GM12873 (cell line): ENCODE results near the gene CUX1.

Source experiments
- CTCF ChIP-seq: IDR thresholded peaks from 2 replicates; pipeline ENCODE4 v1.5.1; 2012; ENCODE audit warnings: low read depth, mild to moderate bottlenecking, moderate library complexity, low read length, control low read depth; ENCODE audit not compliant: insufficient read depth; ENCODE audit errors: missing control alignments

CUX1 gene

DNA sequence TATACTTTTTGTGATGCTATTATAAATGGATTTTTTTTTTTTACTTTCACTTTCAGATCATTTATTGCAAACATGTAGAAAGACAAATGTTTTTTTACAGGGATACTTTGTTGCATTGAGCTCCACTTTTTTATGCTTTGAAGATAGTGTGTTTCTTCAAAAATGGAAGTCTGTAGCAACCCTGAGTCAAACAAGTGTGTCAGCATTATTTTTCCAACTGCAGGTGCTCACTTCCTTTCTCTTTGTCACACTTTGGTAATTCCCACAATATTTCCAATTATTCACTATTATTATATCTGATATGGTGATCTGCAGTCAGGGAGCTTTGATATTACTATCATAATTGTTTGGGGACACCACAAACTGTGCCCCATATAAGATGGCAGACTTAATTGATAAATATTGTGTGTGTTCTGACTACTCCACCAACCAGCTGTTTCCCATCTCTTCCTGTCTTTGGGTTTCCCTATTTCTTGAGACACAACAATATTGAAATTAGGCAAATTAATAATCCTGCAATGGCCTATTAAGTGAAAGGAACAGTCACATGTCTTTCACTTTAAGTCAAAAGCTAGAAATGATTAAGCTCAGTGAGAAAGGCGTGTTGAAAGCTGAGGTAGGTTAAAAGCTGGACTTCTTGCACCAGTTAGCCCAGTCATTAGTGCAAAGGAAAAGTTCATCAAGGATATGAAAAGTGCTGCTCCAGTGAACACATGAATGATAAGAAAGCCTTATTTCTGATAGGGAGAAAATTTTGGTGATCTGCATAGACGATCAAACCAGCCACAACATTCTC, 238.0 kb downstream of the CUX1 start:
- no peak for TF ChIP-seq CTCF

DNA sequence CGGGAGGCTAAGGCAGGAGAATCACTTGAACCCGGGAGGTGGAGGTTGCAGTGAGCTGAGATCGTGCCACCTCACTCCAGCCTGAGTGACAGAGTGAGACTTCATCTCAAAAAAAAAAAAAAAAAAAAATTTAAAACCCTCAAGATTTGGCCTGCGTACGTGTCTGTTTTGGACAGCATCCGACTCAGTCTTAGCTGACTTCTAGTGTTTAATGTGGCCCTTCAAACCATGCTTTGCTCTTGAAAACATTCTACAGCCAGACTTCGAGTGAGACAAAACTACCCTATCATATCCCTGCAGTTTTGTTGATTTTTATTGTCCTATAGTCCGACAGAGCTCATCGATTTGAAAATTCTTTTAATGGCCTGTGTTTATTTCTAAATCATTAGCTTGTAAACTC, 242.1 kb downstream of the CUX1 start:
- TF ChIP-seq CTCF, result no peak

DNA sequence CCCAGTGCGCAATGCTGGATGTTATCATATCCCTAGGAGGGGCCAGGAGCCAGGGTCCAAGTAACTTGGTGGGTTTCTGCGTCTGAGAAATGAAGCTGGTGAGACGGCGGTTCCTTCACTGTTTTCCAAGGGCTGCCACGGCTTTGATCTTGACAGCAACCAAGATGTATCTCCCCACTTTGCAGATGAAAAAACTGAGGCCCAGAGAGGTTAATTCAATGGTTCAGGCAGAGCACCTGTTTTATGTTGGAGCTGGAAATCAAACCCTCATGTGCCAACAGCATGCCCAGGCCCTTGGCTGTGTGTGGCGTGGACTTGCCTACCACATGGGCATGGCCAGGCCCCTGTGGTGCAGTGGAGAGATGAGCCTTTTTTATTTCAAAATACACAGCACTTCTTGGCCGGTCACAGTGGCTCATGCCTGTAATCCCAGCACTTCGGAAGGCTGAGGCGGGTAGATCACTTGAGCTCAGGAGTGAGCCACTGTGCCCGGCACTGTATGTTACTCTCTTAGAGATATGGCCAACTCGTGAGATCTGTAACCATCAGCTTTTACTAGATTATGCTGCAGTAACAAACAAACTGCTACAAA, 244.0 kb downstream of the CUX1 start:
- no peak for TF ChIP-seq CTCF

GRCh38 chr7:102061981-102062390, 244.6 kb downstream of the CUX1 start:
- no peak for TF ChIP-seq CTCF

DNA sequence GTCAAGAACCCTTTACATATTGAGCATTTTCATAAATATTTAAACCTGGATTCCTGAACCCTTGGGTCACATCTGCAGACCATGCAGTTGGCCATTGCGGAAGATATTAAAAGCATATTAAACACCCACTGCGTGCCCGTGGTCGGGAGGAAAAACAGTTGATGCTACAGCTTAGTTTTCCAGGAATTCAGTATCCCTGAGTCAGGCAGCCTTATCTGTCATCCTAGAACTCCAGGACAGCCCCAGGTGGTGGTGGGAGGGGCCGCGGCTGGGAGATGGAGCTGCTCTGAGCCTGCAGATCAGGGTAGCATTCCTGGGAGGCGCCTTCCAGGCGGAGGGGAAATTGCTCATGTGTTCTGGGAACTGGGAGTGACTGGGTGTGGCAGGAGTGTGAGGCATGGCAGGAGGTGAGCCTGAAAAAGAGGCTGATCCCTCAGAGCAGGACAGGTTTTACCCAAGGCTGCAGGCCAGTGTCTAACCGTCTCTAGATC, 246.3 kb downstream of the CUX1 start:
- no peak for TF ChIP-seq CTCF

DNA sequence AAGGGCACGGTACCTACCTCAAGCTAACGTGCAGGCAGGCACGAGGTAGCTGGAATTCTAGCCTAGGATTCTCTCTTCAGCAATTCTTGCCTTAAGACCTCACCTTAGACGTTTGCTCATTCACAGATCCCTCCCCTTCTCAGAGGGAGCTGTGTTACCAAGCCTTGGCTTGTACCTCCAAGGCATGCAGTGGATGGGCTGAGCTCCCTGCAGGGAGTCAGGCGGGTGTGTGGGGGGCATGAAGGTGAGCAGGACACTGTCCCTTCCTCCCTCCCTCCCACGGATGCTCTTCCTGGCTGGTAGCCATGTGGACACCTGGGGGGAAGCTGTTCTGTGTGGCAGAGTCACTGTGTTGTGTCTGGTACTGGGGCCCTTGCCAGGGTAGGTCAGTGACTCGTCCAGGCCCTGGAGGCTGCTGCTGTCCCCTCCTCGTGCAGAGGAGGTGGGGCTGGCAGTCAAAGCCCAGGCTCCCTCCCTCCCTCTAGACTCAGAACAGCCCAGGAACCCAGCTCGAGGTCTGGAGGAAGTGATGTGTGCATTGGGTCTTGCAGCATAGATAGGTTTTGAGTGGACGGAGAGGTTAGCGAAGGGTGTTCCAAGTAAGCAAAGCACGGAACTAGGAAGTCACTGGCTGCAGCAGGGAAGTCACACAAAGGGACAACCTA, 247.1 kb downstream of the CUX1 start:
- no peak for TF ChIP-seq CTCF

DNA sequence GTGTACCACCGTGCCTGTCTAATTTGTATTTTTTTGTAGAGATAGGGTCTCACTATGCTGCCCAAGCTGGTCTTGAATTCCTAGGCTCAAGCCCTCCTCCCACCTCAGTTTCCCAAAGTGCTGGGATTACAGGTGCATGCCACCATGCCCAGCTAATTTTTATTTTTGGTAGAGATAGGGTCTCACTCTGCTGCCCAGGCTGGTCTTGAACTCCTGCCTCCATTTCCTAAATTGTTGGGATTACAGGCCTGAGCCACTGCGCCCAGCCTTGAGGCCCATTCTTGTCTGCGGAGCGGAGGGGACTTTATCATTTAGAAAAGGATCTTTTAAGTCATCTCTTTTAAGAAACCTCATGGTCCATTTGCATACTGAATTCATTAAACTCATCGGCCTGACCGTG, 247.8 kb downstream of the CUX1 start:
- TF ChIP-seq CTCF, result no peak
